ENCODE results near the gene LRRC3B. TPM values are rescaled to one million over a fixed set of nuclear protein-coding genes. Genes with fewer than 3 reads are reported as not detected.

Gene LRRC3B
- total and polyA plus RNA-seq, 2 donors (not counting 3 experiments of a cell fraction or from before 2014, with no cell fraction given), result not detected

DNA sequence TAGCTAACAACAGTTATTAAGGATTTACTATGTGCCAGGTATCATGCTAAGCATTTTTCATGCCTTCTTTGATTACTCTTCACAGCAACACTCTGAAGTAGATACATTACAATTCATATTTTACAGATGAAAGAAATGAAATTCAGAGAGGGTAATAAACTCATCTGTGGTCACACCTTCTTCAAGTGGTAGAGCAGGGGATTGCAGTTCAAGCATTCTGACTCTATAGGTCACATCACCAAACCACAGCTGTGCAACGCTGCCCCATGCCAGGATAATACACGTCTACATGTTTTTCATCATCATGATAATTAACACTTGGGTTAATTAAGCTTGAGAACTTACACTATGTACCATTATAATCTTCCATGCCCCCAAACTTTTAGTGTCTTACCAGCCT is 98.5 kb downstream of the LRRC3B start:
- BruUV-seq (replicated peaks), result no TSS peak
- TF ChIP-seq EZH2 (IDR thresholded peaks at IDR 0.05; ENCODE audit: borderline replicate concordance, low read depth, low read length, severe bottlenecking) (no peak), JUN (IDR thresholded peaks at IDR 0.05; ENCODE audit: borderline replicate concordance, insufficient read depth, insufficient read length, low read depth) (no peak), POLR2AphosphoS5 (IDR thresholded peaks at IDR 0.05; ENCODE audit: insufficient read depth, low read depth, low read length) (no peak), FOS (IDR thresholded peaks at IDR 0.05; ENCODE audit: borderline replicate concordance, insufficient read depth, low read length) (no peak), POLR2A (IDR thresholded peaks at IDR 0.05; ENCODE audit: low read depth, low read length) (no peak), GATA2 (IDR thresholded peaks at IDR 0.05; ENCODE audit: insufficient read depth, insufficient read length, low read depth, low read length) (no peak), MYC (IDR thresholded peaks at IDR 0.05; ENCODE audit: low read depth, low read length) (no peak)
- TF ChIP-seq, protein P1, sequence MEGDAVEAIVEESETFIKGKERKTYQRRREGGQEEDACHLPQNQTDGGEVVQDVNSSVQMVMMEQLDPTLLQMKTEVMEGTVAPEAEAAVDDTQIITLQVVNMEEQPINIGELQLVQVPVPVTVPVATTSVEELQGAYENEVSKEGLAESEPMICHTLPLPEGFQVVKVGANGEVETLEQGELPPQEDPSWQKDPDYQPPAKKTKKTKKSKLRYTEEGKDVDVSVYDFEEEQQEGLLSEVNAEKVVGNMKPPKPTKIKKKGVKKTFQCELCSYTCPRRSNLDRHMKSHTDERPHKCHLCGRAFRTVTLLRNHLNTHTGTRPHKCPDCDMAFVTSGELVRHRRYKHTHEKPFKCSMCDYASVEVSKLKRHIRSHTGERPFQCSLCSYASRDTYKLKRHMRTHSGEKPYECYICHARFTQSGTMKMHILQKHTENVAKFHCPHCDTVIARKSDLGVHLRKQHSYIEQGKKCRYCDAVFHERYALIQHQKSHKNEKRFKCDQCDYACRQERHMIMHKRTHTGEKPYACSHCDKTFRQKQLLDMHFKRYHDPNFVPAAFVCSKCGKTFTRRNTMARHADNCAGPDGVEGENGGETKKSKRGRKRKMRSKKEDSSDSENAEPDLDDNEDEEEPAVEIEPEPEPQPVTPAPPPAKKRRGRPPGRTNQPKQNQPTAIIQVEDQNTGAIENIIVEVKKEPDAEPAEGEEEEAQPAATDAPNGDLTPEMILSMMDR (IDR thresholded peaks at IDR 0.05; ENCODE audit: extremely low read depth in 1 of 2, insufficient read depth in 1 of 2, low read depth in 1 of 2, low read length in 2 of 2), result no peak
- TF ChIP-seq, protein P2, sequence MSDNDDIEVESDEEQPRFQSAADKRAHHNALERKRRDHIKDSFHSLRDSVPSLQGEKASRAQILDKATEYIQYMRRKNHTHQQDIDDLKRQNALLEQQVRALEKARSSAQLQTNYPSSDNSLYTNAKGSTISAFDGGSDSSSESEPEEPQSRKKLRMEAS (IDR thresholded peaks at IDR 0.05; ENCODE audit: insufficient read depth, insufficient read length), result no peak
- Histone ChIP-seq H4K20me1 (replicated peaks; ENCODE audit: control insufficient read depth, extremely low read depth, insufficient read depth, low read length) (no peaks in the 10 kb centered on the region), H3K27me3 (ENCODE audit: control insufficient read depth in 2 of 2, insufficient read depth in 2 of 2, low read length in 2 of 2) (no peaks in the 10 kb centered on the region), H3K36me3 (ENCODE audit: control insufficient read depth in 2 of 2, extremely low read depth in 1 of 2, insufficient read depth in 2 of 2, low read length in 2 of 2) (no peaks in the 10 kb centered on the region), H3K9ac (replicated peaks; ENCODE audit: extremely low read depth, insufficient read depth, low read length) (no peak overlapping the region), H3K4me1 (ENCODE audit: control insufficient read depth, extremely low read depth, insufficient read depth, low read length) (no peaks in the 10 kb centered on the region), H3K79me2 (ENCODE audit: control insufficient read depth, insufficient read depth, low read length) (no peaks in the 10 kb centered on the region), H3K9me3 (replicated peaks; ENCODE audit: control insufficient read depth, insufficient read depth, low read length) (peaks cover 4% of the 10 kb centered on the region), H3K4me3 (replicated peaks in 1 of 3; ENCODE audit: insufficient read depth in 1 of 3, low read depth in 1 of 3, low read length in 3 of 3) (no peak overlapping the region), H3K9me1 (replicated peaks; ENCODE audit: control insufficient read depth, extremely low read depth, insufficient read depth, low read length) (no peaks in the 10 kb centered on the region), H3K27ac (ENCODE audit: insufficient read depth, low read depth, low read length) (no peak overlapping the region), H2AFZ (ENCODE audit: low read depth, low read length) (no peak overlapping the region), H3K4me2 (ENCODE audit: insufficient read depth, low read length) (no peak overlapping the region)
- DNase-seq (ENCODE audit: low read depth, low spot score) (no peak), FAIRE-seq (no peak)
- ChIA-PET POLR2A (no interaction called here), CTCF (no interaction called here)
- dilution Hi-C loops (cut with MboI; ENCODE audit: extremely low pct_ligation_motif_present, low sequenced_read_pairs) (no loop called here), intact Hi-C loops (cut with micrococcal nuclease) (no loop called here)

Data from endothelial cell of umbilical vein (primary cell).